ENCODE measurements around the gene GTF3C2. TPM values are rescaled to one million over a fixed set of nuclear protein-coding genes. Genes with fewer than 3 reads are reported as not detected.

GTF3C2 gene
- total and polyA plus RNA-seq, 9 of the 15 experiments (the other 6 are each of a cell fraction or from before 2014, with no cell fraction given) = 35.5 to 96.8 (median 53.0) TPM

GRCh38 chr2:27297195-27297594 lies 59.4 kb downstream of the GTF3C2 start:
- no peaks in the 10 kb centered on the region for H3K9me3 ChIP-seq (replicated peaks; ENCODE audit: control insufficient read depth, insufficient read depth, low read depth, low read length)
- no peaks in the 10 kb centered on the region for H4K20me1 ChIP-seq (replicated peaks; ENCODE audit: control insufficient read depth, insufficient read depth, low read length)
- no peaks in the 10 kb centered on the region for H3K79me2 ChIP-seq (ENCODE audit: control insufficient read depth, insufficient read depth, low read length)
- no peak overlapping the region for H3K27ac ChIP-seq (ENCODE audit: extremely low read depth, low read depth, low read length)
- H3K27me3 ChIP-seq (ENCODE audit: control insufficient read depth in 2 of 2, insufficient read depth in 2 of 2, low read length in 2 of 2) = no peaks in the 10 kb centered on the region; a peak in 1 of 5 replicates
- WGBS (ENCODE audit: insufficient coverage, low coverage, missing lambda C conversion rate) = 39% methylated on average over 3 of the region's 3 CpGs
- no peak overlapping the region for H3K9ac ChIP-seq (ENCODE audit: insufficient read depth in 1 of 2, low read depth in 2 of 2, low read length in 2 of 2)
- FAIRE-seq (no peak), DNase-seq (ENCODE audit: extremely low read depth in 1 of 4, low spot score in 3 of 4) (no peak), ATAC-seq (no peak)
- H3K9me1 ChIP-seq (ENCODE audit: control insufficient read depth, insufficient read depth, low read length) = no peaks in the 10 kb centered on the region
- no TSS peak for BruUV-seq (replicated peaks)
- intact Hi-C loops (cut with micrococcal nuclease) (loop anchor here (10.0 kb wide), 1 partner anchor 332 kb away; no protein-coding TSS in a partner anchor), in situ Hi-C loops (cut with MboI) (loop anchor here (10.0 kb wide), 1 partner anchor 452 kb away; the partner anchor contains the start of gene DPYSL5)
- POLR2A ChIA-PET = no interaction called here
- no peak overlapping the region for H3K4me2 ChIP-seq (ENCODE audit: insufficient read depth, low read length)
- H3K4me3 ChIP-seq = no peak overlapping the region
- H3K4me1 ChIP-seq (replicated peaks in 1 of 2; ENCODE audit: control insufficient read depth in 2 of 2, insufficient read depth in 2 of 2, low read length in 2 of 2) = peaks cover 9 to 12% of the 10 kb centered on the region in 2 experiments
- H3K36me3 ChIP-seq (ENCODE audit: control insufficient read depth, insufficient read depth, low read length) = no peaks in the 10 kb centered on the region
- CTCF ChIA-PET (ENCODE audit: low intra/inter-chr PET ratio) = no interaction called here
- no peak overlapping the region for H2AFZ ChIP-seq (ENCODE audit: low read depth, low read length)
- no peak for TF ChIP-seq PYGO2 (tag; IDR thresholded peaks at IDR 0.05)
- TF ChIP-seq POLR2H (tag; IDR thresholded peaks at IDR 0.05; ENCODE audit: low read depth) = no peak
- TF ChIP-seq MEIS2 (IDR thresholded peaks at IDR 0.05; ENCODE audit: partially characterized antibody) = peak; percentile 71
- TF ChIP-seq, protein P1, sequence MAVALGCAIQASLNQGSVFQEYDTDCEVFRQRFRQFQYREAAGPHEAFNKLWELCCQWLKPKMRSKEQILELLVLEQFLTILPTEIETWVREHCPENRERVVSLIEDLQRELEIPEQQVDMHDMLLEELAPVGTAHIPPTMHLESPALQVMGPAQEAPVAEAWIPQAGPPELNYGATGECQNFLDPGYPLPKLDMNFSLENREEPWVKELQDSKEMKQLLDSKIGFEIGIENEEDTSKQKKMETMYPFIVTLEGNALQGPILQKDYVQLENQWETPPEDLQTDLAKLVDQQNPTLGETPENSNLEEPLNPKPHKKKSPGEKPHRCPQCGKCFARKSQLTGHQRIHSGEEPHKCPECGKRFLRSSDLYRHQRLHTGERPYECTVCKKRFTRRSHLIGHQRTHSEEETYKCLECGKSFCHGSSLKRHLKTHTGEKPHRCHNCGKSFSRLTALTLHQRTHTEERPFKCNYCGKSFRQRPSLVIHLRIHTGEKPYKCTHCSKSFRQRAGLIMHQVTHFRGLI (CRISPR knock-in tag; IDR thresholded peaks at IDR 0.05) = no peak
- TF ChIP-seq, protein P2, sequence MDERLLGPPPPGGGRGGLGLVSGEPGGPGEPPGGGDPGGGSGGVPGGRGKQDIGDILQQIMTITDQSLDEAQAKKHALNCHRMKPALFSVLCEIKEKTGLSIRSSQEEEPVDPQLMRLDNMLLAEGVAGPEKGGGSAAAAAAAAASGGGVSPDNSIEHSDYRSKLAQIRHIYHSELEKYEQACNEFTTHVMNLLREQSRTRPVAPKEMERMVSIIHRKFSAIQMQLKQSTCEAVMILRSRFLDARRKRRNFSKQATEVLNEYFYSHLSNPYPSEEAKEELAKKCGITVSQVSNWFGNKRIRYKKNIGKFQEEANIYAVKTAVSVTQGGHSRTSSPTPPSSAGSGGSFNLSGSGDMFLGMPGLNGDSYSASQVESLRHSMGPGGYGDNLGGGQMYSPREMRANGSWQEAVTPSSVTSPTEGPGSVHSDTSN (CRISPR knock-in tag; IDR thresholded peaks at IDR 0.05; ENCODE audit: low read depth) = no peak
- TF ChIP-seq, protein P2 (tag; conservative IDR thresholded peaks at IDR 0.05; ENCODE audit: low read depth) = peak; percentile 45; the same call in 1 of the 2 replicates
- TF ChIP-seq, protein P3, sequence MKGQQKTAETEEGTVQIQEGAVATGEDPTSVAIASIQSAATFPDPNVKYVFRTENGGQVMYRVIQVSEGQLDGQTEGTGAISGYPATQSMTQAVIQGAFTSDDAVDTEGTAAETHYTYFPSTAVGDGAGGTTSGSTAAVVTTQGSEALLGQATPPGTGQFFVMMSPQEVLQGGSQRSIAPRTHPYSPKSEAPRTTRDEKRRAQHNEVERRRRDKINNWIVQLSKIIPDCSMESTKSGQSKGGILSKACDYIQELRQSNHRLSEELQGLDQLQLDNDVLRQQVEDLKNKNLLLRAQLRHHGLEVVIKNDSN (CRISPR knock-in tag; IDR thresholded peaks at IDR 0.05) = peak; percentile 41; the same call in 1 of the 2 replicates
- no peak for TF ChIP-seq SREBF1 (IDR thresholded peaks at IDR 0.05; ENCODE audit: borderline replicate concordance, low read depth, low read length)
- no peak for TF ChIP-seq TCF7 (IDR thresholded peaks at IDR 0.05; ENCODE audit: borderline replicate concordance)
